Measurements from ENCODE around the gene CIC. TPM values are rescaled to one million over a fixed set of nuclear protein-coding genes. Genes with fewer than 3 reads are reported as not detected.

Gene CIC
- total RNA-seq, 1 experiment from 2014 or later, result 67.9 TPM

DNA sequence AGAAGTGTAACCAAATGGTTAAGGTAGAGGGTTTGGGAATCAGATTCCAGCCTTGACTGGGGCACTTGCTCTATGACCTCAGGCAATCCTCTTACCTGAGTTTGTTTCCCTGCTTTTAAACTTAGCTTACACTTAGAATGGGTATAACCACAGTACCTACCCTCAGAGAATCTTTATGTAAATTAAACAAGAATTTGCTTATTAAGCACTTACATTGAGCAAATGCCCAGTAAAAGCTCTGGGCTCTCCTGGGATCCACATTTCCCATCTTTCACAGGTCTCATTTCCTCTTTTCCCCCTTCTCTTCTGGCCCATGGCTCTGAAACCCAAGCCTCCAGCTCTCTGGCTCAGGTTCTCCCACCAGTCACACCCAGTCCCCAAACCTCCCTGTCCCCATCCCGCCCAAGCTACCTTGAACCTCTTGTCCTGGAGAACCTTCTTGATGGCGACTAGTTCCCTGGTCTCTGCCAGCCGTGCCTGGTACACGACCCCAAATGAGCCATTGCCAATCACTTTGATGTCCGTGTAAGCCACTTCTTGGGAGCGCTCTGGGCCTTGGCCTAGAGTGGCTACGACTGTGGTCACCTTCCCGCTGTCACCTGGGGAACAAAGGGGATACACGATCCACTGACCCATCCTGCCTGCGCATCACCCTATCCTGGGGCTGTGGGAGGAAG is 29.4 kb upstream of the CIC start:
- ChIA-PET POLR2A (interaction anchor here (0.8 to 1.3 kb wide), 3 partner anchors 19 to 59 kb away, joined by 4 to 5 read pairs (median 5); partner anchors contain the start of gene DEDD2), CTCF (interaction anchor here (0.5 to 2.4 kb wide), 5 partner anchors 9 to 616 kb away, joined by 3 to 6 read pairs (median 4); no protein-coding TSS in a partner anchor)
- TF ChIP-seq, protein P1, sequence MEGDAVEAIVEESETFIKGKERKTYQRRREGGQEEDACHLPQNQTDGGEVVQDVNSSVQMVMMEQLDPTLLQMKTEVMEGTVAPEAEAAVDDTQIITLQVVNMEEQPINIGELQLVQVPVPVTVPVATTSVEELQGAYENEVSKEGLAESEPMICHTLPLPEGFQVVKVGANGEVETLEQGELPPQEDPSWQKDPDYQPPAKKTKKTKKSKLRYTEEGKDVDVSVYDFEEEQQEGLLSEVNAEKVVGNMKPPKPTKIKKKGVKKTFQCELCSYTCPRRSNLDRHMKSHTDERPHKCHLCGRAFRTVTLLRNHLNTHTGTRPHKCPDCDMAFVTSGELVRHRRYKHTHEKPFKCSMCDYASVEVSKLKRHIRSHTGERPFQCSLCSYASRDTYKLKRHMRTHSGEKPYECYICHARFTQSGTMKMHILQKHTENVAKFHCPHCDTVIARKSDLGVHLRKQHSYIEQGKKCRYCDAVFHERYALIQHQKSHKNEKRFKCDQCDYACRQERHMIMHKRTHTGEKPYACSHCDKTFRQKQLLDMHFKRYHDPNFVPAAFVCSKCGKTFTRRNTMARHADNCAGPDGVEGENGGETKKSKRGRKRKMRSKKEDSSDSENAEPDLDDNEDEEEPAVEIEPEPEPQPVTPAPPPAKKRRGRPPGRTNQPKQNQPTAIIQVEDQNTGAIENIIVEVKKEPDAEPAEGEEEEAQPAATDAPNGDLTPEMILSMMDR (IDR thresholded peaks at IDR 0.05; ENCODE audit: unreplicated experiment), result no peak
- BruUV-seq (replicated peaks), result no TSS peak
- H3K27ac Mint-ChIP-seq (ENCODE audit: low read depth, unreplicated experiment), result no peak overlapping the region
- H3K4me3 Mint-ChIP-seq (ENCODE audit: unreplicated experiment), result no peak overlapping the region
- H3K4me1 Mint-ChIP-seq (ENCODE audit: insufficient read depth, unreplicated experiment), result peaks cover 18% of the 10 kb centered on the region
- no peaks in the 10 kb centered on the region for H3K27me3 Mint-ChIP-seq (ENCODE audit: insufficient read depth, unreplicated experiment)
- no peaks in the 10 kb centered on the region for H3K9me3 Mint-ChIP-seq (ENCODE audit: unreplicated experiment)
- no peak for DNase-seq (ENCODE audit: unreplicated experiment)
- H3K36me3 Mint-ChIP-seq (ENCODE audit: insufficient read depth, unreplicated experiment), result peaks cover 65% of the 10 kb centered on the region
- intact Hi-C loops (cut with micrococcal nuclease), result loop anchor here (5.0 to 10.0 kb wide), 2 partner anchors 58 to 155 kb away; partner anchors contain the start of gene CNFN

DNA sequence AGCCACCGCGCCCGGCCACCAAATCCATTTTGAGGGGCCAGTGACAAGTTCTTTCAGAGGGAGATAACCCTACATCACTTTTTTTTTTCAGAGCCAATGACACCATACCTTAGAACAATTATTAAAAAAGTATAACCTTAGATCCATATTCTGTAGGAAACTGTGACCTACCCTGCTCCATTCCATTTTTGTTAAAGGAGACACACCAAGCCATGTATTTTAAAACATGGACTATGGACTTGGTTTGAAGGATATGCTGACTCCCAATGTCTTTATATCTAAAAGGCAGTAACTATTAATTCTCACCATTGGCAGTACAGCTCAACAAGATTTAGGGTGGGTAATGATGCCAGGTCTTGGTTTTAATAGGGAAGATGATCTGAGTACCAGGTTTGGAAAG is 27.8 kb upstream of the CIC start:
- Mint-ChIP-seq H3K36me3 (ENCODE audit: insufficient read depth, unreplicated experiment) (peaks cover 58% of the 10 kb centered on the region), H3K4me3 (ENCODE audit: unreplicated experiment) (peak overlapping the region; percentile 79), H3K27ac (ENCODE audit: low read depth, unreplicated experiment) (peak overlapping the region; percentile 72), H3K9me3 (ENCODE audit: unreplicated experiment) (no peaks in the 10 kb centered on the region), H3K4me1 (ENCODE audit: insufficient read depth, unreplicated experiment) (peaks cover 34% of the 10 kb centered on the region), H3K27me3 (ENCODE audit: insufficient read depth, unreplicated experiment) (no peaks in the 10 kb centered on the region)
- no peak for DNase-seq (ENCODE audit: unreplicated experiment)
- ChIA-PET CTCF (interaction anchor here (0.6 to 2.4 kb wide), 5 partner anchors 11 to 192 kb away, joined by 3 to 7 read pairs (median 3); no protein-coding TSS in a partner anchor), POLR2A (interaction anchor here (0.6 to 7.0 kb wide), 7 partner anchors 20 to 128 kb away, joined by 3 to 56 read pairs (median 12); partner anchors contain the start of genes CIC, DEDD2 and ZNF526)
- TF ChIP-seq, protein P1 (IDR thresholded peaks at IDR 0.05; ENCODE audit: unreplicated experiment), result no peak
- intact Hi-C loops (cut with micrococcal nuclease), result loop anchor here (5.0 to 10.0 kb wide), 2 partner anchors 56 to 154 kb away; partner anchors contain the start of gene CNFN
- no TSS peak for BruUV-seq (replicated peaks)

DNA sequence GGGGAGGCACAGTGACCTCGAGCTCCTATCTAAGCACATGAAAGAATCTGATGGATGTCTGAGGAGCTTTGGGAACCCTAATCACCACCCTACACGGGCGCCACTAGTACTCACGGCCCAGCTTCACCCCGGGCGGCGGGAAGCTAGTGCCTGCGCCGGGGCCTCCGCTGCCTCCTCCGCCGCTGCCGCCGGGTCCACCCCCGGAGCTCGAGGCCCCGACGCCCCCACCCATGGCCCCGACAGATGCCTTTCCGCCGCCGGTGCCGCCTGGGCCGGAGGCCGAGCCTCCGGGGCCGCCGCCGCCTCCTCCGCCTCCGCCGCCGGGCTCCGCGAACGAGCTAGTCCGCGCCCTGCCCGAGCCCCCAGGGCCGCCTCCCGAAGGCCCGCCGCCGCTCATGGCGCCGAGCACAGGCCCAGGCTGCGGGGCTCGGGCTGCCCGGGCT is 27.0 kb upstream of the CIC start:
- H3K27me3 Mint-ChIP-seq (ENCODE audit: insufficient read depth, unreplicated experiment), result no peaks in the 10 kb centered on the region
- ChIA-PET CTCF (interaction anchor here (0.7 to 7.0 kb wide), 4 partner anchors 27 to 134 kb away, joined by 3 to 145 read pairs (median 5); no protein-coding TSS in a partner anchor), POLR2A (interaction anchor here (0.9 to 7.7 kb wide), 20 partner anchors 9 to 358 kb away, joined by 3 to 158 read pairs (median 5); partner anchors contain the start of genes CIC, DEDD2, ERF and PAFAH1B3)
- DNase-seq (ENCODE audit: unreplicated experiment), result no peak
- no peaks in the 10 kb centered on the region for H3K9me3 Mint-ChIP-seq (ENCODE audit: unreplicated experiment)
- peaks cover 42% of the 10 kb centered on the region for H3K4me1 Mint-ChIP-seq (ENCODE audit: insufficient read depth, unreplicated experiment)
- intact Hi-C loops (cut with micrococcal nuclease), result loop anchor here (5.0 to 10.0 kb wide), 2 partner anchors 55 to 153 kb away; partner anchors contain the start of gene CNFN
- peaks cover 55% of the 10 kb centered on the region for H3K36me3 Mint-ChIP-seq (ENCODE audit: insufficient read depth, unreplicated experiment)
- BruUV-seq (replicated peaks), result no TSS peak
- TF ChIP-seq, protein P1 (IDR thresholded peaks at IDR 0.05; ENCODE audit: unreplicated experiment), result no peak
- peak overlapping the region; percentile 79 for H3K4me3 Mint-ChIP-seq (ENCODE audit: unreplicated experiment)
- H3K27ac Mint-ChIP-seq (ENCODE audit: low read depth, unreplicated experiment), result peak overlapping the region; percentile 72
